ENCODE data around the gene MTG1.
"Not testable (repeated sequence)": the region's sequence is repeated elsewhere in the genome, so short reads cannot be mapped to it uniquely, and the experiment has no call there.

The MTG1 gene

DNA sequence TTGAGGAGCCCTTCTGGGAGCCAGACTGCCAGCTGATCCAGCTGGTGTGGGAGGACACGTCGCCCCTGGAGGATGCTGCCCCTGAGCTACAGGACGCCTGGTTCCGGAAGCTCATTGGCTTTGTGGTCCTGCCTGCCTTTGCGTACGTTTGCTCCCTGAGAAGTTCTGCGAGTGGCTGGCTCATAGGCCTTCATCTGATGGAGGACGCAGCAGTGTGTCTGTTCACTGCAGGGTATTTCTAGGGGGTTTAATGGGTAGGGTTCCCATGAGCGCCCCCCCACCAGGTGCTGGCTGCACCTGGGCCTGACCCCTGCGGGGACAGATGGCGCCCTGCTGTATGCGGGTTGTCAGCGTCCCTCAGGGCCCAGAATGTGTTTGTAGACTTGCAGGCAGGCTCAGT is 9.9 kb upstream of the MTG1 start:
- no peak for TF ChIP-seq POLR2A (IDR thresholded peaks at IDR 0.05; ENCODE audit: extremely low read depth, insufficient read length)
- TF ChIP-seq, protein P1, sequence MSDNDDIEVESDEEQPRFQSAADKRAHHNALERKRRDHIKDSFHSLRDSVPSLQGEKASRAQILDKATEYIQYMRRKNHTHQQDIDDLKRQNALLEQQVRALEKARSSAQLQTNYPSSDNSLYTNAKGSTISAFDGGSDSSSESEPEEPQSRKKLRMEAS (IDR thresholded peaks at IDR 0.05; ENCODE audit: low read depth, low read length): no peak
- TF ChIP-seq CTCF (IDR thresholded peaks at IDR 0.05; ENCODE audit: low read depth, low read length): no peak
- TF ChIP-seq MYC (IDR thresholded peaks at IDR 0.05; ENCODE audit: low read depth, low read length): no peak
- no peak overlapping the region for H3K4me3 ChIP-seq (ENCODE audit: low read depth, low read length)
- no peak for DNase-seq (ENCODE audit: low read depth)

DNA sequence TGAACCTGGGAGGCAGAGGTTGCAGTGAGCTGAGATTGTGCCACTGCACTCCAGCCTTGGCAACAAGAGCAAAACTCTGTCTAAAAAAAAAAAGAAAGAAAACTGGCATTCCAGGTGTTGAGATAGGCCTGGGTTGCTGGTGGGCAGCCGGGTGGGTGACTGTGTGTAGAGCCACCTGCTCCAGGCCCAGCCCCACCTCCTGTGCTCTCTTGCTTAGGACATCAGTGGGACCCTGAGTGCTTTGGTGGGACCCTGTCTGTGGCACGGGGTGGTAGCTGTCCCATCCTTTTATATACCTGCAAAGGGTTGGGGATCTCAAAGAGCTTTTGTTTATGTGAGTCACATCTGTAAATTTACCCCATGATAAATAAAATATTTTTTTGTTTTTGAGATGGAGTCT is 8.7 kb upstream of the MTG1 start:
- TF ChIP-seq CTCF (IDR thresholded peaks at IDR 0.05; ENCODE audit: low read depth, low read length) (no peak), MYC (IDR thresholded peaks at IDR 0.05; ENCODE audit: low read depth, low read length) (no peak), POLR2A (IDR thresholded peaks at IDR 0.05; ENCODE audit: extremely low read depth, insufficient read length) (no peak)
- TF ChIP-seq, protein P1 (IDR thresholded peaks at IDR 0.05; ENCODE audit: low read depth, low read length): no peak
- DNase-seq (ENCODE audit: low read depth): no peak
- H3K4me3 ChIP-seq (ENCODE audit: low read depth, low read length): no peak overlapping the region

DNA sequence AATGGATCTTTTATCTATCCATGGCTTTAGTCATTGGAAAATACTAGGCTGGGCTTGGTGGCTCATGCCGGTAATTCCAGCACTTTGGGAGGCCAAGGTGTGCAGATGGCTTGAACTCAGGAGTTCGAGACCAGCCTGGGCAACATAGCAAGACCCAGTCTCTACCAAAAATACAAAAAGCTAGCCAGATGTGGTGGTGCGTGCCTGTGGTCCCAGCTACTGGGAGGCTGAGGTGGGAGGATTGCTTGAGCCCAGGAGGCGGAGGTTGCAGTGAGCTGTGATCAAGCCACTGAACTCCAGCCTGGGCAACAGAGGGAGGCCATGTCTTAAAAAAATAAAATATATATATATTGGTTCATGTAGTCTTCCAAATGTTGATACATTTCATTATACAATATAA is 7.0 kb upstream of the MTG1 start:
- DNase-seq (ENCODE audit: low read depth): not testable (repeated sequence)

DNA sequence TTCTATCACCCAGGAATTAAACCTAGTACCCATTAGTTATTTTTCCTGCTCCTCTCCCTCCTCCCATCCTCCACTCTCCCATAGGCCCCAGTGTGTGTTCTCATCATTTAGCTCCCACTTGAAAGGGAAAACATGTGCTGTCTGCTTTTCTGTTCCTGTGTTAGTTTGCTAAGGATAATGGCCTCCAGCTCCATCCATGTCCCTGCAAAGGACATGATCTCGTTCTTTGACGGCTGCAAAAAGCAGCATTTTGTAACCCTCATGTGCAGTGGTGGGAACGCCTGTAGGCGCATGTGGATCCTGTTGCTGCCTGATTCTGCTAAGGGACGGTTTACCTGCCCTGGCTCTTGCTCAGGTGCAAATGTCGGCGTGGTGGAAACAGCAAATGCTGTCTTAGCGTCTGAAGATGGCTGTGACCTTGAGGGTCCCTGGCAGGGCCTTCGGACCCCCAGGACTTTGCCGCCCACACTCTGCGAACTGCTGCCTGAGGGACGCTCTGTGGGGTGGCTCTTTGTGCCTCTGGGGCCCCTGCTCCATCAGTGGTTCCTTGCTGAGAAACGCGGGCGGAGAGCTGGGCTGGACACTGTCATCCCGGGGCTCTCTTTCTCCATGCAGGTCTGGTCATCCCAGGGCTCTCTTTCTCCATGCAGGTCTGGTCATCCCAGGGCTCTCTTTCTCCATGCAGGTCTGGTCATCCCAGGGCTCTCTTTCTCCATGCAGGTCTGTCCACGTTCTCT is 5.6 kb upstream of the MTG1 start:
- H3K4me3 ChIP-seq (ENCODE audit: low read depth, low read length): peak overlapping the region; percentile 61
- TF ChIP-seq, protein P1 (IDR thresholded peaks at IDR 0.05; ENCODE audit: low read depth, low read length): peak; percentile 45; the same call in 1 of the 2 replicates
- no peak for TF ChIP-seq MYC (IDR thresholded peaks at IDR 0.05; ENCODE audit: low read depth, low read length)
- TF ChIP-seq POLR2A (IDR thresholded peaks at IDR 0.05; ENCODE audit: extremely low read depth, insufficient read length): no peak
- TF ChIP-seq CTCF (IDR thresholded peaks at IDR 0.05; ENCODE audit: low read depth, low read length): no peak
- peak; percentile 81 for DNase-seq (ENCODE audit: low read depth)

More for the DNA sequence above, 7.0 kb upstream of the MTG1 start:
- not testable (repeated sequence) for H3K4me3 ChIP-seq (ENCODE audit: low read depth, low read length)

GRCh38 chr10:133388973-133389818 is 4.8 kb upstream of the MTG1 start:
- DNase-seq (ENCODE audit: low read depth): peak; percentile 80
- peak overlapping the region; percentile 61 for H3K4me3 ChIP-seq (ENCODE audit: low read depth, low read length)
- TF ChIP-seq MYC (IDR thresholded peaks at IDR 0.05; ENCODE audit: low read depth, low read length) (no peak), POLR2A (IDR thresholded peaks at IDR 0.05; ENCODE audit: extremely low read depth, insufficient read length) (peak; percentile 24)

DNA sequence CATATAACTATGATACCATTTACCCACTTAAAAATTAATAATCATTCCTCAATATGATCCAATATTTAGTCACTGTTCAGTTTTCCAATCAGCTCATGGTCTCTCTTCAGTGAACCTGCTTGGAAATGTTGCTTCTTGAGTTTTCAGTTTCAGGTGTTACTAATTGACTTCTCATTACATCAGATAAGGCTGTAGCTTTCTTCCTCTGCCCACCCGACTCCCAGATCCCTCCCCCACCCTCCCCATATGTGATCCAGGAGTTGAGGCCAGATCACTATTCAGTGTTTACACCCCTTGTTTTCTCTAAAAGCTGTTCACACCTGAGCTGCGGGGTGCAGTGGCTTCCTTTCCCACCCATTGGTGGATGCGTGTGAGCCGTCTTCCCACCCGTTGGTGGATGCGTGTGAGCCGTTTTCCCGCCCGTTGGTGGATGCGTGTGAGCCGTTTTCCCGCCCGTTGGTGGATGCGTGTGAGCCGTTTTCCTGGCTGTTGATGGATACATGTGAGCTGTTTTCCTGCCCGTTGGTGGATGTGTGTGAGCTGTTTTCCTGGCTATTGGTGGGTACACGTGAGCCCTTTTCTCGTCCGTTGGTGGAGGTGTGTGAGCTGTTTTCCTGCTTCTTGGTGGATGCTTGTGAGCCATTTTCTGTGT is 3.2 kb upstream of the MTG1 start:
- DNase-seq (ENCODE audit: low read depth): no peak
- TF ChIP-seq CTCF (IDR thresholded peaks at IDR 0.05; ENCODE audit: low read depth, low read length): no peak
- TF ChIP-seq, protein P1 (IDR thresholded peaks at IDR 0.05; ENCODE audit: low read depth, low read length): no peak
- no peak for TF ChIP-seq POLR2A (IDR thresholded peaks at IDR 0.05; ENCODE audit: extremely low read depth, insufficient read length)
- H3K4me3 ChIP-seq (ENCODE audit: low read depth, low read length): peak overlapping the region; percentile 61

Data from NB4 (cell line).